HG02870 (cell line): ENCODE data around the gene KLHL18.
"Not testable (repeated sequence)": the region's sequence is repeated elsewhere in the genome, so short reads cannot be mapped to it uniquely, and the experiment has no call there.

Source experiments
- ATAC-seq: cut with Tn5 transposase; IDR thresholded peaks from one replicate; pipeline ENCODE4 v1.9.1; 2021; ENCODE audit warnings: mild to moderate bottlenecking, moderate library complexity; ENCODE audit not compliant: unreplicated experiment

KLHL18 gene

GRCh38 chr3:47282424-47283192, at the start of gene KLHL18, which contains the start of gene KIF9:
Gene KLHL18 (plus strand): TSS chr3:47282944. CDS start chr3:47282966, 22 bp downstream.
Gene KIF9 (minus strand): TSS chr3:47282799. CDS start chr3:47277374, 5,425 bp downstream.
- peak; percentile 78 for ATAC-seq

GRCh38 chr3:47238017-47238416, 44.7 kb upstream of the KLHL18 start:
- no peak for ATAC-seq

- ATAC-seq: no peak
These were observed 42.8 kb upstream of the KLHL18 start for GRCh38 chr3:47239929-47240328.

- ATAC-seq: no peak
These were observed 39.2 kb upstream of the KLHL18 start for GRCh38 chr3:47243419-47244147.

GRCh38 chr3:47244531-47245100, 38.1 kb upstream of the KLHL18 start:
- no peak for ATAC-seq

GRCh38 chr3:47245271-47245670, 37.5 kb upstream of the KLHL18 start:
- ATAC-seq: no peak

GRCh38 chr3:47247131-47248064, 35.3 kb upstream of the KLHL18 start:
- no peak for ATAC-seq

- ATAC-seq: no peak
These were observed 32.3 kb upstream of the KLHL18 start for GRCh38 chr3:47250309-47251060.

GRCh38 chr3:47251085-47251484, 31.7 kb upstream of the KLHL18 start:
- not testable (repeated sequence) for ATAC-seq

GRCh38 chr3:47251689-47252088, 31.1 kb upstream of the KLHL18 start:
- ATAC-seq: no peak

GRCh38 chr3:47256331-47256730, 26.4 kb upstream of the KLHL18 start:
- not testable (repeated sequence) for ATAC-seq

GRCh38 chr3:47259114-47259513, 23.6 kb upstream of the KLHL18 start:
- ATAC-seq: no peak

GRCh38 chr3:47260605-47261004, 22.1 kb upstream of the KLHL18 start:
- ATAC-seq: no peak

- ATAC-seq: no peak
These were observed 21.4 kb upstream of the KLHL18 start for GRCh38 chr3:47261301-47261700.

GRCh38 chr3:47265008-47265407, 17.7 kb upstream of the KLHL18 start:
- no peak for ATAC-seq

- no peak for ATAC-seq
These were observed 16.9 kb upstream of the KLHL18 start for GRCh38 chr3:47265725-47266428.

- ATAC-seq: no peak
These were observed 15.8 kb upstream of the KLHL18 start for GRCh38 chr3:47266709-47267489.

GRCh38 chr3:47267490-47267824, 15.3 kb upstream of the KLHL18 start:
- no peak for ATAC-seq

GRCh38 chr3:47270526-47270925, 12.2 kb upstream of the KLHL18 start:
- ATAC-seq: no peak
